Transverse colon (tissue), 4 donors: Measurements from ENCODE around the gene ATP1B1. TPM values are rescaled to one million over a fixed set of nuclear protein-coding genes. Genes with fewer than 3 reads are reported as not detected.
A peak's percentile ranks its signal among the peaks of the same experiment; 100 is the strongest.

ENCODE experiments used
- DNase-seq: peaks from one replicate; pipeline ENCODE4 v3.0.0-alpha.2; 2019
- H3K27ac ChIP-seq, 4 donors: fragments of 200-600 bp; sonication (generic); 2 replicates each; pipeline ENCODE4 v1.5.1; 2016 to 2018; ENCODE audit warnings: inconsistent platforms in 4 of 4
- H3K27me3 ChIP-seq: fragments of 200-600 bp; sonication (generic); 2 replicates; pipeline ENCODE4 v1.5.1; 2017; ENCODE audit warnings: inconsistent platforms
- H3K36me3 ChIP-seq, 4 donors: fragments of 200-600 bp; sonication (generic); 2 replicates each; pipeline ENCODE4 v1.5.1; 2017 to 2019; ENCODE audit warnings: inconsistent platforms in 4 of 4
- H3K4me1 ChIP-seq, 4 donors: fragments of 200-600 bp; sonication (generic); 2 replicates each; pipeline ENCODE4 v1.5.1; 2017 to 2020; ENCODE audit warnings: inconsistent platforms in 4 of 4
- H3K4me3 ChIP-seq, 4 donors: fragments of 200-600 bp; sonication (generic); 1 replicate in 1 of 4; 2 replicates in 3 of 4; pipeline versions ENCODE4 v1.5.1 to v1.6.1; 2017 to 2019; ENCODE audit warnings: inconsistent platforms in 4 of 4
- H3K9me3 ChIP-seq, 2 donors: fragments of 200-600 bp; sonication (generic); 2 replicates each; pipeline ENCODE4 v1.5.1; 2017 to 2019; ENCODE audit warnings: inconsistent platforms in 2 of 2
- EP300 ChIP-seq: sonication (generic); formaldehyde crosslinking; IDR thresholded peaks from one replicate; pipeline ENCODE4 v1.6.1; 2017; ENCODE audit warnings: antibody characterized with exemption, low read depth
- POLR2A ChIP-seq: fragments of 450-650 bp; IDR thresholded peaks from one replicate; pipeline ENCODE4 v1.6.1; 2016; ENCODE audit warnings: antibody characterized with exemption, mild to moderate bottlenecking, moderate library complexity
- POLR2AphosphoS5 ChIP-seq, 3 donors: sonication (generic); formaldehyde crosslinking; IDR thresholded peaks; one replicate each; pipeline ENCODE4 v1.6.1; 2016; ENCODE audit warnings: antibody characterized with exemption in 3 of 3
- WGBS, 2 donors: methylation state at CpG; one replicate each; pipeline ENCODE4 v1.1.5; 2018; ENCODE audit warnings: low coverage in 1 of 2; 5-methylcytosine and 5-hydroxymethylcytosine counted together
- in situ Hi-C, 4 donors: fragments of 200-750 bp; cut with MboI; loops; one replicate each; pipeline versions ENCODE4 v1.15.0 to v1.15.1; 2017; ENCODE audit warnings: low sequenced_read_pairs in 3 of 4, low pct_ligation_motif_present in 1 of 4, low pct_unique_long_range_greater_than_20kb in 1 of 4
- intact Hi-C: fragments of 100-400 bp; cut with DNase I; formaldehyde crosslinking; loops from one replicate; pipeline ENCODE4 v1.15.1; 2023; ENCODE audit warnings: low total_unique reads
- total RNA-seq, 4 donors: library from RNA; depleted of rRNA; stranded (reverse); fragments of >200 nt; gene quantifications; one replicate each; pipeline ENCODE4 v1.1.0, GENCODE V29; 2016
- TF ChIP-seq, protein P1 (sequence below), 5 experiments: fragments of 200-600 bp in 3 of 5; fragments of 450-650 bp in 2 of 5; sonication (generic) in 3 of 5; IDR thresholded peaks; 1 replicate in 2 of 5; 2 replicates in 3 of 5; pipeline ENCODE4 v1.5.1; 2016 to 2017; ENCODE audit warnings: antibody characterized with exemption in 5 of 5, inconsistent platforms in 3 of 5, mild to moderate bottlenecking in 2 of 5, moderate library complexity in 1 of 5

Gene ATP1B1
- total RNA-seq, 4 donors from 2014 or later = 82.8 to 493 (median 375) TPM

DNA sequence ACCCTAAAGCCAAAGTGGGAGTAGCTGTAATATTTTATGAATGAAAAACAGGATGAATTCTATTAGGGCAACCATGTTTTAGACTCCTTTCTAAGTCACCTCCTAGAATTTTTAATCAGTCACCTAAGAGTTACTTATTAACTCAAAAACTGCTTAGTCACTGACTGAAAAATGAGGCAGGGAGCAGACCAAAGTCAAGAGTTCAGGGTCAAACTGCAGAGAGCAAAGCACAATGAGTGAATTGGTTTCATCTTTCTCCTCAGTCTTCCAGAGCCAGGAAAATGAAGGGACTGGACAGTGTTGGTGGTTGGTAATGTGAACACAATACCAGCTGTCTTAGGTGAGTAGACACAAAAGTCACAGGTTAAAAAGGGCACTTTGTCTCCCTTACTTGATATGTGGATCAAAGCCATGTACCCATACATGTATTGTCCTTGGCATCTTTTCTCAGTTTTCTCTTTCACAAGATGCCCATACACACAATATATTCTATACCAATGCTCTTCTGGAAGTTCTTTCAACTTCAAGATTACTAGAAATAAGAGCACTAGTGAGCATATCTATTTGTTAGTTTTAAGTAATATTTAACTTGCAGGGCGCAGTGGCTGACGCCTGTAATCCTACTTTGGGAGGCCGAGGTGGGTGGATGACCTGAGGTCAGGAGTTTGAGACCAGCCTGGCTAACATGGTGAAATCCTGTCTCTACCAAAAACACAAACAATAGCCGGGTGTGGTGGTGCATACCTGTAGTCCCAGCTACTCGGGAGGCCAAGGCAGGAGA, 42.2 kb downstream of the ATP1B1 start:
- intact Hi-C loops = no loop called here

GRCh38 chr1:169149555-169150286, 43.2 kb downstream of the ATP1B1 start:
- peak overlapping the region in 1 of 4 donors; percentile 46 for H3K27ac ChIP-seq
- no peaks in the 10 kb centered on the region for H3K27me3 ChIP-seq
- peaks cover 0 to 35% (median 24%) of the 10 kb centered on the region in 4 donors for H3K4me1 ChIP-seq
- no peak for TF ChIP-seq EP300
- DNase-seq = no peak
- intact Hi-C loops = no loop called here
- no peak overlapping the region for H3K4me3 ChIP-seq
- WGBS, 2 donors = 79 to 86% methylated on average over 2 of the region's 2 CpGs
- in situ Hi-C loops = loop anchor here in 1 of 4 donors (25.0 kb wide), 1 partner anchor 537 kb away; no protein-coding TSS in a partner anchor
- H3K9me3 ChIP-seq = no peaks in the 10 kb centered on the region
- H3K36me3 ChIP-seq = no peaks in the 10 kb centered on the region

More for the DNA sequence above, 42.2 kb downstream of the ATP1B1 start:
- Histone ChIP-seq H3K36me3 (no peaks in the 10 kb centered on the region), H3K27me3 (no peaks in the 10 kb centered on the region), H3K27ac (peak overlapping the region; percentile 16 to 37 (median 22)), H3K4me3 (no peak overlapping the region), H3K4me1 (peaks cover 0 to 35% (median 24%) of the 10 kb centered on the region in 4 donors), H3K9me3 (no peaks in the 10 kb centered on the region)
- DNase-seq = peak; percentile 23
- 60 to 74% methylated on average over 1 to 5 of the region's 5 CpGs for WGBS, 2 donors
- TF ChIP-seq POLR2AphosphoS5 (IDR thresholded peaks at IDR 0.05) (peak in 1 of 3 donors; percentile 32), EP300 (no peak)
- TF ChIP-seq, protein P1, sequence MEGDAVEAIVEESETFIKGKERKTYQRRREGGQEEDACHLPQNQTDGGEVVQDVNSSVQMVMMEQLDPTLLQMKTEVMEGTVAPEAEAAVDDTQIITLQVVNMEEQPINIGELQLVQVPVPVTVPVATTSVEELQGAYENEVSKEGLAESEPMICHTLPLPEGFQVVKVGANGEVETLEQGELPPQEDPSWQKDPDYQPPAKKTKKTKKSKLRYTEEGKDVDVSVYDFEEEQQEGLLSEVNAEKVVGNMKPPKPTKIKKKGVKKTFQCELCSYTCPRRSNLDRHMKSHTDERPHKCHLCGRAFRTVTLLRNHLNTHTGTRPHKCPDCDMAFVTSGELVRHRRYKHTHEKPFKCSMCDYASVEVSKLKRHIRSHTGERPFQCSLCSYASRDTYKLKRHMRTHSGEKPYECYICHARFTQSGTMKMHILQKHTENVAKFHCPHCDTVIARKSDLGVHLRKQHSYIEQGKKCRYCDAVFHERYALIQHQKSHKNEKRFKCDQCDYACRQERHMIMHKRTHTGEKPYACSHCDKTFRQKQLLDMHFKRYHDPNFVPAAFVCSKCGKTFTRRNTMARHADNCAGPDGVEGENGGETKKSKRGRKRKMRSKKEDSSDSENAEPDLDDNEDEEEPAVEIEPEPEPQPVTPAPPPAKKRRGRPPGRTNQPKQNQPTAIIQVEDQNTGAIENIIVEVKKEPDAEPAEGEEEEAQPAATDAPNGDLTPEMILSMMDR (IDR thresholded peaks at IDR 0.05) = no peak
- in situ Hi-C loops = loop anchor here in 1 of 4 donors (25.0 kb wide), 1 partner anchor 536 kb away; no protein-coding TSS in a partner anchor

GRCh38 chr1:169150641-169151337, 44.3 kb downstream of the ATP1B1 start:
- Histone ChIP-seq H3K4me3 (no peak overlapping the region), H3K4me1 (peaks cover 0 to 29% (median 23%) of the 10 kb centered on the region in 4 donors), H3K27me3 (no peaks in the 10 kb centered on the region), H3K36me3 (no peaks in the 10 kb centered on the region), H3K9me3 (no peaks in the 10 kb centered on the region), H3K27ac (peak overlapping the region in 1 of 4 donors; percentile 76)
- 42 to 62% methylated on average over 2 to 4 of the region's 4 CpGs for WGBS, 2 donors
- intact Hi-C loops (no loop called here), in situ Hi-C loops (no loop called here)
- TF ChIP-seq EP300 = no peak
- TF ChIP-seq, protein P1 (IDR thresholded peaks at IDR 0.05) = no peak
- TF ChIP-seq POLR2AphosphoS5 (IDR thresholded peaks at IDR 0.05) = peak in 1 of 3 donors; percentile 17
- TF ChIP-seq POLR2A = no peak
- no peak for DNase-seq

DNA sequence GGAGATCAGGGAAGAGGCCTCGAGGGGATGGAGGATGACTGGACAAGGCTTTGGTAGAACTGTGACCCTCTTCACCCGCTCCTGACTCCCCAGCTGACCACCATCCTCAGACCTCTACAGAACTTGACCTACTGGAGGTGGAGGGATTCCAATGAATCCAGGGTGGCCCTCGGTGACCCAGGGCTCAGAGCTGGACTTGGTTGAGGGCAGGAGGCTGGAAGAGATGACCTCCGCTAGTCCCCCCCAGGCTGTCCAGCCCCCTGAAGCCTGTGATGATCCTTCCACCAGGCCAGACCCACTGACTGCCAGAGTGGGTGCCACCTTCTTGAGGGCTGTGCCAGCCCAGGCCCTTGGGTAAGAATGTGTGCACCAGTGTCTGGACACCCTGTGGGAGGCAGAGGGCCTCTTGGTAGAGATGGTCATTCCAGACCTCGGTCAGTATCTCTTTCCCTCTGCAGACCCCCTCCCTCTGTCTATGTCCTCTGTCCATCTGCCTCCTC, 44.9 kb downstream of the ATP1B1 start:
- H3K4me3 ChIP-seq = no peak overlapping the region
- H3K9me3 ChIP-seq = no peaks in the 10 kb centered on the region
- peak overlapping the region in 1 of 4 donors; percentile 76 for H3K27ac ChIP-seq
- no peaks in the 10 kb centered on the region for H3K27me3 ChIP-seq
- no peaks in the 10 kb centered on the region for H3K36me3 ChIP-seq
- peaks cover 0 to 34% (median 24%) of the 10 kb centered on the region in 4 donors for H3K4me1 ChIP-seq
- no peak for DNase-seq
- in situ Hi-C loops = no loop called here
- TF ChIP-seq EP300 = no peak
- no peak for TF ChIP-seq POLR2A
- TF ChIP-seq POLR2AphosphoS5 (IDR thresholded peaks at IDR 0.05) = no peak
- TF ChIP-seq, protein P1 (IDR thresholded peaks at IDR 0.05) = no peak
- WGBS, 2 donors = 86% methylated on average over 5 of the region's 5 CpGs; no CpG with 5 or more reads in 1 of the 2 donors
- intact Hi-C loops = no loop called here
